VCaP (cell line): ENCODE data around the gene SYT2.

Experiments used
- H3K27ac ChIP-seq: fragments of 450-650 bp; 2 replicates; pipeline ENCODE4 v1.5.1; 2017
- TF ChIP-seq, protein P1 (sequence below): fragments of 450-650 bp; conservative IDR thresholded peaks from 2 replicates; pipeline ENCODE4 v1.5.1; 2017; ENCODE audit warnings: mild to moderate bottlenecking, moderate library complexity

The SYT2 gene

DNA sequence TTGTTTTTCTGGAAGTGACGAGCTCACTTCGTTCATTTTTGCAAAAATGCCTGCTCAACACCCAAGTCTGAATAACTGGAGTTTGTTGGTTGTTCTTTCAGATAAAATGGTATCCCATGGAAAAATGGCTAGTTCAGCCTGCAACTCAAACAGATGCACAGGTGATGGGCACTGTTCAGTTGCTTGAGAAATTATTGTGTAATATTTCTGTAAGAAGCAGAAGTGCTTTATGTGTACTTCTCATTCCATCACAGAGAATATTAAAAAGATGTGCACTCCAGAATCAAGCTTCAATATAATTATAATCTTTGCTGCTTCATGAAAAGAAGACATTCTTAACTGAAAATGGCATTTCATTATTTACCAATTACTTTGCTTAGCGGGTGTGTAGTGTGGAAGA is 9.1 kb downstream of the SYT2 start:
- H3K27ac ChIP-seq = no peak overlapping the region
- TF ChIP-seq, protein P1, sequence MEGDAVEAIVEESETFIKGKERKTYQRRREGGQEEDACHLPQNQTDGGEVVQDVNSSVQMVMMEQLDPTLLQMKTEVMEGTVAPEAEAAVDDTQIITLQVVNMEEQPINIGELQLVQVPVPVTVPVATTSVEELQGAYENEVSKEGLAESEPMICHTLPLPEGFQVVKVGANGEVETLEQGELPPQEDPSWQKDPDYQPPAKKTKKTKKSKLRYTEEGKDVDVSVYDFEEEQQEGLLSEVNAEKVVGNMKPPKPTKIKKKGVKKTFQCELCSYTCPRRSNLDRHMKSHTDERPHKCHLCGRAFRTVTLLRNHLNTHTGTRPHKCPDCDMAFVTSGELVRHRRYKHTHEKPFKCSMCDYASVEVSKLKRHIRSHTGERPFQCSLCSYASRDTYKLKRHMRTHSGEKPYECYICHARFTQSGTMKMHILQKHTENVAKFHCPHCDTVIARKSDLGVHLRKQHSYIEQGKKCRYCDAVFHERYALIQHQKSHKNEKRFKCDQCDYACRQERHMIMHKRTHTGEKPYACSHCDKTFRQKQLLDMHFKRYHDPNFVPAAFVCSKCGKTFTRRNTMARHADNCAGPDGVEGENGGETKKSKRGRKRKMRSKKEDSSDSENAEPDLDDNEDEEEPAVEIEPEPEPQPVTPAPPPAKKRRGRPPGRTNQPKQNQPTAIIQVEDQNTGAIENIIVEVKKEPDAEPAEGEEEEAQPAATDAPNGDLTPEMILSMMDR = no peak

GRCh38 chr1:202700061-202700460 is 10.2 kb downstream of the SYT2 start:
- no peak overlapping the region for H3K27ac ChIP-seq
- TF ChIP-seq, protein P1 = no peak

DNA sequence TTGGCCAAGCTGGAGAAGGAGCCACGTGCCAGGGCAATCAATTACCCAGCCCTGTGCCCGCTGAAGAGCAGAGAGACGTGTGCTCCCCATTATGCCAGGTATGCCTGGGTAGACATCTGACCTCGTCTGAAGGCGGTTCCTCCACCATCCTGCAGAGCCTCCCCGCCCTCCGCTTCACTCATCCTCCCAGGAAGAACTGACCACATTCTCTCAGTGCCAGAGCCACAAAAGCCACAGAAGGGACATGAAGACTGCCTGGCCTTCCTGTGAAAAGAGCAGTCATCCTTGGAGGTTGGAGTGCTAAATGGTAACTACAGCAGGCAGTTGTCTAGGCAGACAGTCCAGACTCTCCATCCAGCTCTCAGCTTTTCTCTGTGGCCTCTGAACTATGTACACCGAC is 12.0 kb downstream of the SYT2 start:
- TF ChIP-seq, protein P1 = no peak
- no peak overlapping the region for H3K27ac ChIP-seq

DNA sequence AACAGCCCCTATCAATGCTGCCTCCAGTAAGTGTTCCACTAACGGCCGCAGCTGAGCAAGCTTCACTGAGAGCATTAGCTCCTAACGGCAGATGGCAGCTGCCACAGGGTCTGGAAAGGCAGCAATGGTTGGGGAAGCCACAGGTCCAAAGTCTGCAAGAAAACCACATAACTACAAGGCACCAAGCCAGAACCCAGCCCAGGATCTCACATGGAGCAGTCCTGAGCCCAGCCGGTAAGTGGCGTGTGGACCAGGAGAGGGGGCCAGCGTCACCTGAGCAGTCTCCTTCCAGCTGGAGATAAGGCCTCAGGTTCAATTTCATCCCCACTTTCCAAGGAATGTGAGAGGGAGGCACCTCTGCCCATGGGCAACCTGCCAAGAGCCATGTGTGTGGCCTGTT is 13.2 kb downstream of the SYT2 start:
- no peak overlapping the region for H3K27ac ChIP-seq
- TF ChIP-seq, protein P1 = no peak

DNA sequence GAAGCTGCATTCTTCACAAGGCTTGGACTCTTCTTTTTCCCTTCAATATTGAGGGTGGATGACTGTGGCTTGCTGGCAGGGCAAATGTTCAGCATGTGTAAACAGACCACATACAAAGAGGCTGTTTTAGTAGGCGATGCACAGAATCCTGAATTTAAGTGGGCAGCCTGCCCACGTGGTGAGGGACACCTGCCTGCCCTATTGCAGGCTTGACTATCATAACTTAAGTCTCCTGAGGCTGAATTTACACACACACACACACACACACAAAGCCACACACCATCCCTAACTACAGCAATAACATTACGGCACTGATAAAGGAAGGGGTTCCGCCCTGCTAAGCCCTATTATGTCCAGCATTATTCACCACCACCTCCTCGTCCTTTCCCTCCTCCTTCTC is 15.9 kb downstream of the SYT2 start:
- H3K27ac ChIP-seq = no peak overlapping the region
- TF ChIP-seq, protein P1 = no peak

DNA sequence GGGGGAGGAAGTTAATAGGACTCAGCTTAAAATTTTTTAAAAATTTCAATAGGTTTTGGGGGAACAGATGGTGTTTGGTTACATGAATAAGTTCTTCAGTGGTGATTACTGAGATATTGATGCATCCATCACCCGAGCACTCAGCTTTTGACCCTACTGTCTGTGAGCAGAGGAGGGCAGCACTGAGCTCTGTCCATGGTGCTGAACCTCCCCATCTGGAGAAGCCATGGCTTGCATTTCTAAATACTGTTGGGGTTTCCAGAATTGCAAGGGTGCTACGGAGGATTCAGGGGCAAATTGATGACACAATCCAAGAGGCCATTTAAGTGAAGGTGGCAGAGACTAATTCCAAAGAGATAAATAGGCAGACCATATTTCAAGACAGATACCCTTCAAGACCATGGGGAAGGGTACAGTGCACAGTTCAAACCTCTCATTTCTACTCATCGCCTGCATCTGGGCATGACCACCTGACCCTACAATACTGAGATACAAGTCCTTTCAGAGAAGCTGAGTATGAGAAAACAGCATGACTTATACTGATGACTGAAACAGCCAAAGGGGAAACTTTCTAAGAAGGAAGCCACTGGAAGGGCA is 17.2 kb downstream of the SYT2 start:
- H3K27ac ChIP-seq = no peak overlapping the region
- TF ChIP-seq, protein P1 = 0 out of 2 replicates have a peak, but pooled peaks have one; percentile 6

GRCh38 chr1:202691816-202692215 is 18.4 kb downstream of the SYT2 start:
- no peak overlapping the region for H3K27ac ChIP-seq

More at GRCh38 chr1:202691816-202692215, 18.4 kb downstream of the SYT2 start:
- TF ChIP-seq, protein P1 = no peak
